ENCODE data around the gene ASPM.

The ASPM gene

GRCh38 chr1:197116156-197116555, 30.3 kb downstream of the ASPM start:
- H3K36me3 ChIP-seq (ENCODE audit: low read length): peaks cover 56% of the 10 kb centered on the region
- H3K27ac ChIP-seq (ENCODE audit: low read depth, low read length): no peak overlapping the region
- H3K27me3 ChIP-seq (ENCODE audit: low read length): no peaks in the 10 kb centered on the region
- H3K9me3 ChIP-seq (ENCODE audit: insufficient read depth, low read length): no peaks in the 10 kb centered on the region
- no peak for TF ChIP-seq CTCF (IDR thresholded peaks at IDR 0.05; ENCODE audit: insufficient read depth, low read length, poor library complexity, severe bottlenecking)
- TF ChIP-seq EZH2phosphoT487 (conservative IDR thresholded peaks at IDR 0.05; ENCODE audit: low read length): no peak
- no peaks in the 10 kb centered on the region for H3K9me2 ChIP-seq (replicated peaks; ENCODE audit: insufficient read depth, low read length)
- H3K4me3 ChIP-seq (ENCODE audit: insufficient read depth, low read length, poor library complexity, severe bottlenecking): no peak overlapping the region
- no peak overlapping the region for H3K9ac ChIP-seq (ENCODE audit: low read length)
- no peaks in the 10 kb centered on the region for H3F3A ChIP-seq (ENCODE audit: insufficient read depth)
- no peaks in the 10 kb centered on the region for H3K79me2 ChIP-seq (ENCODE audit: insufficient read depth, low read length)
- H3K4me2 ChIP-seq (ENCODE audit: low read depth, low read length, poor library complexity, severe bottlenecking): no peak overlapping the region
- no peak overlapping the region for H2AFZ ChIP-seq (ENCODE audit: low read depth, low read length, severe bottlenecking)
- no peaks in the 10 kb centered on the region for H4K20me1 ChIP-seq (ENCODE audit: low read depth, low read length)

- Histone ChIP-seq H3K27me3 (ENCODE audit: low read length) (no peaks in the 10 kb centered on the region), H3K79me2 (ENCODE audit: insufficient read depth, low read length) (no peaks in the 10 kb centered on the region), H3K27ac (ENCODE audit: low read depth, low read length) (no peak overlapping the region), H3K9ac (ENCODE audit: low read length) (no peak overlapping the region), H2AFZ (ENCODE audit: low read depth, low read length, severe bottlenecking) (no peak overlapping the region), H3K9me2 (replicated peaks; ENCODE audit: insufficient read depth, low read length) (no peaks in the 10 kb centered on the region), H3K4me2 (ENCODE audit: low read depth, low read length, poor library complexity, severe bottlenecking) (no peak overlapping the region), H3K4me3 (ENCODE audit: insufficient read depth, low read length, poor library complexity, severe bottlenecking) (no peak overlapping the region), H3K9me3 (ENCODE audit: insufficient read depth, low read length) (no peaks in the 10 kb centered on the region), H3F3A (ENCODE audit: insufficient read depth) (no peaks in the 10 kb centered on the region), H3K36me3 (ENCODE audit: low read length) (peaks cover 77% of the 10 kb centered on the region), H4K20me1 (ENCODE audit: low read depth, low read length) (no peaks in the 10 kb centered on the region)
- no peak for TF ChIP-seq EZH2phosphoT487 (conservative IDR thresholded peaks at IDR 0.05; ENCODE audit: low read length)
- TF ChIP-seq CTCF (IDR thresholded peaks at IDR 0.05; ENCODE audit: insufficient read depth, low read length, poor library complexity, severe bottlenecking): no peak
Observed at GRCh38 chr1:197106869-197107268, 39.6 kb downstream of the ASPM start.

- Histone ChIP-seq H3K79me2 (ENCODE audit: insufficient read depth, low read length) (no peaks in the 10 kb centered on the region), H3K27ac (ENCODE audit: low read depth, low read length) (no peak overlapping the region), H3K4me2 (ENCODE audit: low read depth, low read length, poor library complexity, severe bottlenecking) (no peak overlapping the region), H2AFZ (ENCODE audit: low read depth, low read length, severe bottlenecking) (no peak overlapping the region), H3K9me3 (ENCODE audit: insufficient read depth, low read length) (no peaks in the 10 kb centered on the region), H3K27me3 (ENCODE audit: low read length) (no peaks in the 10 kb centered on the region), H4K20me1 (ENCODE audit: low read depth, low read length) (no peaks in the 10 kb centered on the region), H3K9ac (ENCODE audit: low read length) (no peak overlapping the region), H3K36me3 (ENCODE audit: low read length) (peaks cover 62% of the 10 kb centered on the region), H3K4me3 (ENCODE audit: insufficient read depth, low read length, poor library complexity, severe bottlenecking) (no peak overlapping the region), H3K9me2 (replicated peaks; ENCODE audit: insufficient read depth, low read length) (no peaks in the 10 kb centered on the region), H3F3A (ENCODE audit: insufficient read depth) (no peaks in the 10 kb centered on the region; the same call in 1 of the 2 replicates)
- TF ChIP-seq EZH2phosphoT487 (conservative IDR thresholded peaks at IDR 0.05; ENCODE audit: low read length) (no peak), CTCF (IDR thresholded peaks at IDR 0.05; ENCODE audit: insufficient read depth, low read length, poor library complexity, severe bottlenecking) (no peak)
Observed at GRCh38 chr1:197103300-197103699, 43.2 kb downstream of the ASPM start.
